C1 segment of cervical spinal cord (tissue), 14 donors: ENCODE data around the gene DMXL2.
"Not testable (repeated sequence)": the region's sequence is repeated elsewhere in the genome, so short reads cannot be mapped to it uniquely, and the experiment has no call there.

Experiments used
- DNase-seq, 14 donors: peaks; one replicate each; lab custom pipeline; 2025; lab: John Stamatoyannopoulos, UW

DMXL2 gene

DNA sequence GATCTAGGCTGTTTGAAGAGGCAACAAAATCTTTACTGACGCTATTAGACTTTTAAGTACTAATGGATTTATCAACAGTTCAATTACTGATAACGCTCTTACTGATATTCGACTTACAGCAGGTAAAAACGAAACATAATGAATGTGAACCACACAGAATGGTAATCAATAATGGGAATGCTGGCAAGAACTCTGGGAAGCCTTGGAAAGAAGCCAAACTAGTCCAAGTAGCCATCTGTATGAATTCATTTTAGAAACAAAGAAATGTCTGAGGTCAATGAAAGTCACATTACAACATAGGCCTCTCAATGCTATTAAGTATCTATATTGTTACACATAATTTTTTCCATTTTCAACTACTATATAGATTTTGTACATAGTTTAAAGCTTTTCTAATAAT lies 130.0 kb downstream of the DMXL2 start:
- no peak for DNase-seq

DNA sequence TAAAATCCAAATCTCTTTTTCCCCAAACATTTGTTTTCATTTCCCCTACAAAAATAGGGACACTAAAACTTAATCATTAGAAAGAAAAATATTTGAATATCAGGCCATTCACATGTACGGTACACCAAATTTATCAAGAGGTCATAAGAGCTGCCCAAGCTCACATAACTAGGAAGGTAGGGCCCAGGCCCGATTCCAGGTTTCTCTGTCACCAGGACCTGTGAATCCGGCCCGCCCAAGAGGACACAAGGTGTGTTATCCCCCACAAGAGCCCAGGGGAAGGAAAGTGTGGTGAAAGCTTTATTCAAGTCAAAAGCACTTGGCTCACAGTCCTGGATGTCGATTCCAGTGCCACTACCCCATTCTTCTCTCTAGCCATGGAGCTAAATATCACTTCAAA lies 130.6 kb downstream of the DMXL2 start:
- DNase-seq = no peak

DNA sequence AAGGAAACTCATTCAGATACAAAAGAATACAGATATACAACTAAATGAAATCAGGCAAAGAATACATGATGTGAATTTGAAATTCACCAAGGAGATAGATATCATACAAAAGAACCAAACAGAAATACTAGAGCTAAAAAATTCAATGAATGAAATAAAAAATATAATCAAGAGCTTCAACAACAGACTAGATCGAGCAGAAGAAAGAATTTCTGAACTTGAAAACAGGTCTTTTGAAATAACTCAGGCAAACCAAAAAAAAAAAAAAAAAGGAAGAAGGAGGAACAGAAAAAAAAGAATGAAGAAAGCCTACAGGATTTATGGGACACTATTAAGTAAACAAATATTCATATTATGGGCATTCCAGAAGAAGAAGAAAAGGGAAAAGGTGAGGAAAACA lies 137.8 kb downstream of the DMXL2 start:
- no peak for DNase-seq

DNA sequence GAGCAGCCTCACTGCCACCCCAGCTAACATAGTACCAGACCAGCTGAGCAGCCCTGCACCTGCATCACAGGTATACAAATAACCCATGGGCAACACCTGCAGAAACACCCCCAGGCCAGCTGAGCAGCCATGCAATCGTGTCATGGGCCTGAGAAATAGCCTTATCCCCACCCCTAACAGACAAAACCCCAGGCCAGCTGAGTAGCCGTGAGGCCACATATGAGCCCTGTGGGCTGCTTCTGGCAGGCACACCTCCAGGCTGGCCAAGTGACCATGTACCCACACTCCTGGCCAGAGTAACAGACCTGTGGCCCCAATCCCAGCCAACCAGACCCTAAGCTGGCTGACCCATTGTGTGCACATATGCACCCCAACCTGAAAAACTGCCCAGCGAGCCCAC lies 138.6 kb downstream of the DMXL2 start:
- no peak for DNase-seq

DNA sequence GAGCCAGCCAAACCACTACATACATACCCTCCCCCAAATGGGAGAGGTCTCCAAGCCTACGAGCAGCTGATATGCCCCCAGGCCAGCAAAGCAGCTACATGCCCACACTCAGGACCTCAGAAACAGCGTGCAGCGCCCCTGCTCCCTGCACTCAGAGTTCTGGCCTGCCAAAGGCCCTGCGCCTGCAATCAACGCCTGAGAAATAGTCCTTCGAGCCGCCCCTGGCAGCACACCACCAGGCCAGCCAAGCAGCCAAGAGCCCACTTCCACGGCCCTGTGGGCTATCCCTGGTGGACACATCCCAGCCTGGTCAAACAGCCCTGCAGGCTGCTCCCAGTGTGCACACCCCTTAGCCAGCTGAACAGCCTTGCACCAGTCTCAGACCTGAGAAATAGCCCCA lies 139.1 kb downstream of the DMXL2 start:
- DNase-seq = no peak

DNA sequence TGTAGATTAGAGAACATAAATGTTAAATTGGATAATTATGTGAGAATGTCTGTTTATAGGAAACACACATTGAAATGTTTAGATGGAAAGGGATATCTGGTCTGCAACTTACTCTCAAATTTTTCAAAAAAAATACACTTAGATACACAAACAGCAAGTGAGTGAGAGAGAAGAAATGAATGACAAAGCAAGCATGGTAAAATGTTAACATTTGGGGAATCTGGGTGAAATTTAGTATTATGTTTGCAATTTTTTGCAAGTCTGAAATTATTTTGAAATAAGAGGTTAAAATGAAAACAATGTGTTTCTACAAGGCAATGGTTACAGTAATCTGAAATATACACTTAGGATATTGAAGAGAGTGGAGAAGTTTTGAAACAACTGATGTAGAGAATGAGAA lies 146.8 kb downstream of the DMXL2 start:
- DNase-seq = no peak

DNA sequence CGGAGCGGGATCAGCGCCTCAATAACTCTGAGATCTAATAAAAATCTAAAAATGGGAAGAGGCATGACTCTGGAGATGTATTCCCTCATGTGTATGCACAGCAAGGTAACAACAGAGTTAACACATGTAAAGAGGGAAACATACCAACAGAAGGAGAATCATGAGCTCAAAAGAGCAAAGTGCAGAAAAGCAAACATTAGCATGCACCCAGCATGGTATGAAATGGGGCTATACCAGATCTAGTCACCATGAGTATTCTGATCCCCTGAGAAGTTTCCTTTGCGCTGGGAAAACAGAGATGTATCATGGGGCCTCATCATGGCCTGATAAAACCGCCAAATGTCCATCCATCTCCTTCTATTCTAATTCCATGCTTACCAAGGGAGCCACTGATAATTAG lies 152.1 kb downstream of the DMXL2 start:
- DNase-seq = no peak

DNA sequence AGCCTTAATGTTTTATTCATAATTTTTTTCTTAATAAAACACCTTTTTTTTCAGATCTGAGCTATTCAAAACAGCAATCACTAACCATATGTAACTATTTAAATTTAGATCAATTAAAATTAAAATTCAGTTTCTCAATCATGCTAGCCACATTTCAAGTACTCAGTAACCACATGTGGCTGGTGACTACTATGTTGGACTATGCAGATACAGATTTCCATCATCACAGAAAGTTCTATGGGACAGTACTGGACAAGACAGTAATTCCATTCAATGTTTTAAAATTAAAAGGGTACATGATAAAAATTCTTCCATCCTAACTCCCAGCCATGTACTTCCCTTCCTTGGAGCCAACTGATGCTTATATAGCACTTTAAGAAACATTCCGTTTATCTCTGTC lies 161.8 kb downstream of the DMXL2 start:
- no peak for DNase-seq

DNA sequence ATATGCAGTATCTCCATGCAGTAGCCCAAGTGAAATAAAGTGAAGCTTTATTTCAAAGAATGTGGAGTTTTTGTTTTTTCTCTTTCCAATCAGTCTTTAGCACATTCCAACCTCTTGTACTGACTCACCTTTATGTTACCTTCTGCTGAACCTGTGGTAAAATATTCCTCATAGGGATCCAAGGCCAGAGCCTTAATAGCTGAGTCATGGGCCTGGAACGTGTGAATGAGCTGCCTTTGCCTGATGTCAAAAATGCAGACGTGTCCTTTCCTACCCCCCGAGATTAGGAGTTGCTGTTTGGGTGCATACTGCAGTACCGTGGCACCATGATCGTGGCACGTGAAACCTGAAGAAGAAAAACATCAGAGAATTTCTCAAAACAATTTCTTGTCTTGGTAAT lies 172.6 kb downstream of the DMXL2 start:
- no peak for DNase-seq

DNA sequence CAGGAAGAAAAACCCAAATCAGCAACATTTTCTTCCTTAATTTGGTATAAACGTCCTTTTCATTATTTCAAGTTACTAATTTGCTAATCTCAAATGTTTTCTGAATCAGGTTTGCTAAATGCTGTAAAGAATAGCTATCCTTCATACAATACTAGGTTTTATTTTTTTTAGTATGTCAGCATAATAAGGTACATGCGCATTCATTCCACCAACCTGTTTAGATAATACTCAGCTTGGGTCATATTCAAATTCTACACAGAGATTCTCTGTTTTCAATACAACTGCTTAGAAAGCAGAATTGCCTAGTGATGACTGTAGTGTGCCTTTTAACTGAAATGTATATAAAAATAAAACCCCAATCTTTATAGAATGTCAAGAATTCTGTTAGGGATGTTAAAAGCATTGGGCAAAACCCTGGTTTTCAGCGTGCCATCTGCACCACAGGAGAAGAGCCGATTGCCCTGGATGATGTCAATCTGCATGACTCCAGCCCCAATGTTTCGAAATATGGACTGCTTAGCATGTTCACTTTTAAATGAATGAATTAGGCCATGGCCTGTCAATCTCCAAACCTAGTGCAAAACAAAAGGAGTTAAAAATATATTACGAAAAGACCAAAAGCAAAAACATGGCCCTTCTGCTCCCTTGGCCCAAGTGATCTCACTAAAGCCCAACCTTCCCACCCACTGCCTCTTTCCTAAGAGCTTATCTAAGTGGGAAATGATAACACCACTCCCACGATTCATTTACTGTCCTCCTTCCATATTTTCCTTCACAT lies 173.8 kb downstream of the DMXL2 start:
- no peak for DNase-seq

DNA sequence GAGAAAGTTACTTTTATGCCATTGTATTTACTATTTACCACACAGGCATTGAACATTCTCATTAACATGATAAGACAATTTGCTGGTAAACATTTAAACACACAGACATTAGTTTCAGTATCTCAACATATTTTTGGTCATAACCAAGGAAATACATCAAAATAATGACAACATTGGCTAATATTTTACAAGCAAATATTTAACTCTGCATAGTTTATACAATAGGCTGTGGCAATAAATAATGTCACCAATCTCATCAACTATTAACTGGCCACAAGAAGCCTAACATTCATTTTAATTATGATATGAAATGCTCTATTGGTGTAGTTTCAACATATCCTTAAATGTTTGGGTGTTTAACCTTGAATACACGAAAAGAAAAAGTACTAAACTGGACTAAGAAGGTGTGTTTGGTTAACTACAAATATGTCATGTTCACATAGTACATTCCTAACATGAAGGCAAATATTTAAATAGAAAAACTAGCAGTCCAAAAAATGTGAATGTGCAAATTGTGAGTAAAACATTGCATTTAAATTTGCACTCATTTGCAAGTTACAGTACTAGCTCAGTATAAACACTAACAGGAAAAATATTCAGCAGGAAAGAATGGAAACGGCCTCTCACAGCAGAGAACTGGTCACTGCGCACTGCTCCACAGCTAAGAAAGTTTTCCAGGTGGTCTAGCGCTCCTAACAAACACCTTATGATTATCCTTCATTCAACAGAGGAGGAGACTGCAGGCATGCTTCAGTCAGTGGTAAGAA lies 174.5 kb downstream of the DMXL2 start:
- DNase-seq = no peak

DNA sequence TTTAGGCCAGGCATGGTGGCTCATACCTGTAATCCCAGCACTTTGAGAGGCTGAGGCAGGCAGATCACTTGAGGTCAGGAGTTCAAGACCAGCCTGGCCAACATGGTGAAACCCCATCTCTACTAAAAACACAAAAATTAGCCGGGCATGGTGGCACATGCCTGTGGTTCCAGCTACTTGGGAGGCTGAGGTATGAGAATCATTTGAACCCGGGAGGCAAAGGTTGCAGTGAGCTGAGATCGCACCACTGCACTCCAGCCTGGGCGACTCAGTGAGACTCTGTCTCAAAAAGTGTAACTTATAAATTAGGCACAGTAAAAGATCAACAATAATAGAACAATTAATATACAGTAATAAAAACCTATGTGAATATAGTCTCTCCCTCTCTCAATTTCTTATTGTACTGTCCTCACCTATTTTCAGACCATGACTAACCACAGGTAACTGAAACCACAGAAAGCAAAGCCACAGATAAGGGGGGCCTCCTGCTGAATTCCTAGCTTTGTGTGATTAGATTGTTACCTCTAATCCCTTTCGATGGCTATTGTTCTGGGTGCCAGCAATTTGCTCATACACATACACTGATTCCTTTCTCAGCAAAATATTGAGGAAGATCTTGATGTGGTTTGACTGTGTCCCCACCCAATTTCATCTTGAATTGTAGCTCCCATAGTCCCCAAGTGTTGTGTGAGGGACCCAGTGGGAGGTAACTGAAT lies 176.4 kb downstream of the DMXL2 start:
- not testable (repeated sequence) for DNase-seq

DNA sequence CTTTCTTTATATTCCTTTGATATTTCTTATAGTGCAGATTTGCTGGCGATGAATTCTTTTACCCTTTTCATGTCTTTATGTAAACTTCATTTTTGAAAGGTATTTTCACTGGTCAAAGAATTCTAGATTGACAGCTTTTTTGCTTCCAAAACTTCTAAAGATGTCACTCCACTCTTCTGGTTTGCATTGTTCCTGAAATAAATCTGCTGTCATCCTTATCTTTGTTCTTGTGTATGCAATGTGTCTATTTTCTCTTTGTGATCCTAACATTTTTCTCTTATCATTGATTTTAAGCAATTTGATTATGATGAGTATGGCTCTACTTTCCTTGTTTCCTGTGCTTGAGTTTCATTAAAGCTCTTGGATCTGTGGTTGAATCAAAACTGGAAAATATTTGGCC lies 177.8 kb downstream of the DMXL2 start:
- no peak for DNase-seq

DNA sequence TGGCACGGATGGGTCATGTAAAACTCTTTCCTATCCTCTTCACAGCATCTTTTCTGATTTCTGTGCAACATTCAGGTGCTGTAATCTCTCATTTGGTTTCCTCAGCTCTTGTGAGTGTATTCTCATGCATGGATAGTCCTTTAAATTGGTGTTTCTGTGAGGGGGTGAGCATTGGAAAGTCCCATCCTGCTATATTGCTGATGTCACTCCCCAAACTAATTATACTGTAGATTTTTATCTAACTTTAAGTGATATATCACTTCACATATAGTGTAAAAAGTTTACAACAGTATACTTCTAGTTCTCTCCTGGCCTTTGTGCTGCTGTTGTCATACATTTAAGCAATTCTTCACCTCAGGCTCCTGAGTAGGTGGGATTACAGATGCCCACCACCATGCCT lies 178.5 kb downstream of the DMXL2 start:
- no peak for DNase-seq

DNA sequence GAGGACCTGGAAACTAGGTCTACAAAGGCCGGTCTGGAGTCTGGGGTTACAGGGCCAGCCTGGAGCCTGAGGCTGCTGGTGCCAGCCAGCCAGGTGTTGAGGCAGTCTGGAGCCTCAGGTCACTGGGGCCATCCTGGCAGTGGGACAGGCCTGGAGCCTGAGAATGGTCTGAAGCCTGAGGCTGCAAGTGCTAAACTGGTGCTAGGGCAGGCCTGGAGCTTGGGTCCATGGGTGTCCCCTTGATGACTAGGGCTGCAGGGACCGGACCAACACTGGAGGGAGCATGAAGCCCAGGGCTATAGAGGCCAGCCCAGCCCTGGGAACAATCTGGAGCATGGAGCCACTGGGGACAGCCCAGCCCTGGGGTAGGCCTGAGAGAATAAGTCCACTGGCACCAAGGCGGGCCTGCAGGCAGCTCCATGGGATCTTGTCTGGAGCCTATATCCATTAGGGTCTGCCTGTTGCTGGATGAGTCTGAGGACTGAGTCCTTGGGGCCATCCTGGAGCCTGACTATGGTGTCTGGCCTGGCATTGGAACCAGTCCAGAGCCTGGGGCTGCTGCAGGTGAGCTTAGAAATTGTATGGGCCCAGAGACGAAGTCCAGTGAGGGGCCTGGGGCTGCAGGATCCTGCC lies 179.2 kb downstream of the DMXL2 start:
- DNase-seq = no peak

DNA sequence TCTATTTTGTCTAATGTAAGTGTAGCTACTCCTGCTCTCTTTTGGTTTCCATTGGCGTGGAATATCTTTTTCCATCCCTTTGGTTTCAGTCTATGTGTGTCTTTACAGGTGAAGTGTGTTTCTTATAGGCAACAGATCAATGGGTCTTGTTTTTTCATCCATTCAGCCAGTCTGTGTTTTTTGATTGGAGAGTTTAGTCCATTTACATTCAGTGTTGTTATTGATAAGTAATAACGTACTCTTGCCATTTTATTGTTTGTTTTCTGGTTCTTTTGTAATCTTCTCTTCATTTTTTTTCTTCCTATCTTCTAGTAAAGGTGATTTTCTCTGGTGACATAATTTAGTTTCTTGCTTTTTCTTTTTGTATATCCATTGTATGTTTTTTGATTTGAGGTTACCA lies 184.0 kb downstream of the DMXL2 start:
- no peak for DNase-seq

DNA sequence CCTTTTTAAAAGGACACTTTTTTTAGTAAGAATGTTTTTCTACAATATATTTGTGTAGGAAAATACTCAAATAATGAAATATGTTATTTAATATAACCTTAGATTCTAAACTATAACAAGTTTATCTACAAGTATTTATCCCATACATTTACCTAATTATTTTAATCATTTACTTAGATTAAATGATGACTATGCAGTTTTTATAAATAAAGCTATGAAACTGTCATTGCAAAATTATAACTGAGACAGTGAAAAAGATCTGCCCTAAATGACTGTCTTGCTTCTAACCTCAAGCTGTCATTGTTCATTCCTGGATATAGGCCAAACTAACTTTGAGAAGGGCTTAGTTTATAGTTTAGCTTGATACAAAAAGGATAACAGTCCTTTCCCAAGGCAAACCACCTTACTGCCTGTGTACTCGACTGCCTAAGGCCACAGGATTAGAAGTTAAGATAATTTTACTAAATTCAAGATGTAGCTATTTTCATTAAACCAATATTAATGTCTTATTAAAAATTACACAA lies 197.0 kb downstream of the DMXL2 start:
- no peak for DNase-seq

DNA sequence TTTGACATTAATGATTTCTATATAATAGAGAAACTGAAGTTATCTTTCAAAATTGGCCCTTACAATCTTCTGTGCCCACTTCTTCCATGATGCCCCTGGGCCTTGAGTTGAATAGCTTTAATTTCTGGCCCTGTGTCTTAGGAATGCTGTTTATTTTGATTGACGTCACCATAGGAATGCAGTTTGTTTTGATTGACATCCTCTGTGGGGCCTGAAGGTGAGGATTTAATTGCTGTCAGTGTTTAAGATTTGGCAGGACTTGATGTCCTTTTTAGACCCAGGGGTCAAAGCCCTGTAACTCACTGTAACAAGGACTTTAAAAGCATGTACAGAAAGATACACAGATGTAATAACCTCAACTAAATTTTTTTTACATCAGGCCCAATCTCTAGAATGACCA lies 197.8 kb downstream of the DMXL2 start:
- no peak for DNase-seq

DNA sequence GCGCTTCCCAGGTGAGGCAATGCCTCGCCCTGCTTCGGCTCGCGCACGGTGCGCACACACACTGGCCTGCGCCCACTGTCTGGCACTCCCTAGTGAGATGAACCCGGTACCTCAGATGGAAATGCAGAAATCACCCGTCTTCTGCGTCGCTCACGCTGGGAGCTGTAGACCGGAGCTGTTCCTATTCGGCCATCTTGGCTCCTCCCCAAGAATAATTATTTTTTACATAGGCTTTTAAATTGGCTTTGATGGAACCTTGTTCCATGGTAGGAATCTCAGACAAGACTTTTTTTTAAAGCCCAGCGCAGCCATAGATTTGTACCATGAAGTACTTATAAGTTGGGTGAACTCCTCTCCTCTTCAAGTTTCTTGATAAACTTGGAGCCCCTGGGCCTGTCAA lies 199.5 kb downstream of the DMXL2 start:
- DNase-seq = not testable (repeated sequence)

DNA sequence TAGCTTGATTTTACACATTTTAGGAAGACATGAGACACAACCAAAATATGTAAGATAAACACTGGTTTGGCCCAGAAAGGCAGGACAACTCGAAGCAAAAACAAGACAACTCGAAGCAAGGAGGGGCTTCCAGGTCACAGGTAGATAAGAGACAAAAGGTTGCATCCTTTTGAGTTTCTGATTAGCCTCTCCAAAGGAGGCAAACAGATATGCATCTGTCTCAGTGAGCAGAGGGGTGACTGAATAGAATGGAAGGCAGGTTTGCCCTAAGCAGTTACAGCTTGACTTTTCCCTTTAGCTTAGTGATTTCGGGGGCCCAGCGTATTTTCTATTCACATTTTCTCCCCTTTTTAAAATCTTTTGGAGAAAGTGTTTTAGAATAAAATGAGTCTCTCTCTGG lies 206.4 kb downstream of the DMXL2 start:
- DNase-seq = no peak

DNA sequence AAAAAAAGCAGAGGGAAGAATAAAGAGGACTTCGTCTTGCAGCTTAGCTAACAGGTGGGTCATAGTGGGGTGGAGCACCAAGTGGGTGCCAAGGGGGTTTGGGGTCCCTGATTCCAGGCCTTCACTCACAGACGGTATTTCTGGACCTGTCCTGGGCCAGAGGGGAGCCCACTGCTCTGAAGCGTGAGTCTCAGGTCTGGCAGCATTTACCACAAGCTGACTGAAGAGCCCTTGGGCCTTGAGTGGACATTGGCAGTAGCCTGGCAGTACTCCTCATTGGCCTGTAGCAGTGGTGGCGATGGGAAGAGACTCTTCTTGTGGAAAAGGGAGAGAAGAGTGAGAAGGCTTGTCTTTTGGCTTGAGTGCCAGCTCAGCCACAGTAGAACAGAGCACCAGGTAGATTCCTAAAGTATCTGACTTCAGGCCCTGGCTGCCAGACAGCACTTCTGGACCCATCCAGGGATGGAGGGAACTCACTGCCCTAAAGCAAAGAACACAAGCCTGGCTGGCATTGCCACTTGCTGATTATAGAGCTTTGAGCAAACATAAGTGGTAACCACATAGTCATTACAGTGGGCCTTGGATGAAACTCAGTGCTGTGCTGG lies 208.2 kb downstream of the DMXL2 start:
- no peak for DNase-seq
